Mesenchymal stem cell (in vitro differentiated cells and primary cell): ENCODE results near the gene SH3TC1.

Experiments
- DNase-seq: peaks from one replicate; pipeline ENCODE4 v3.0.0-alpha.2; 2013
- H2AFZ ChIP-seq: one replicate; pipeline ENCODE4 v1.6.1; 2013; ENCODE audit warnings: low read depth, mild to moderate bottlenecking, control low read depth, inconsistent platforms, low read length, moderate library complexity
- H2AK5ac ChIP-seq: 2 replicates; pipeline ENCODE4 v1.6.1; 2013; ENCODE audit warnings: low read length, moderate library complexity, mild to moderate bottlenecking, inconsistent platforms; ENCODE audit not compliant: severe bottlenecking
- H2BK120ac ChIP-seq: one replicate; pipeline ENCODE4 v1.6.1; 2013; ENCODE audit warnings: low read depth, mild to moderate bottlenecking, inconsistent platforms, low read length, moderate library complexity
- H2BK12ac ChIP-seq, 2 experiments: one replicate each; pipeline ENCODE4 v1.6.1; 2013; ENCODE audit warnings: inconsistent platforms in 2 of 2, low read length in 2 of 2, mild to moderate bottlenecking in 2 of 2, moderate library complexity in 2 of 2, control low read depth in 1 of 2
- H2BK15ac ChIP-seq: one replicate; pipeline ENCODE4 v1.6.1; 2013; ENCODE audit warnings: mild to moderate bottlenecking, low read depth, inconsistent platforms; ENCODE audit not compliant: poor library complexity, severe bottlenecking
- H2BK5ac ChIP-seq: 2 replicates; pipeline ENCODE4 v1.6.1; 2013; ENCODE audit warnings: low read depth, mild to moderate bottlenecking, low read length, control low read depth, inconsistent platforms; ENCODE audit not compliant: poor library complexity, severe bottlenecking
- H3K14ac ChIP-seq, 2 experiments: one replicate each; pipeline ENCODE4 v1.6.1; 2013; ENCODE audit warnings: inconsistent platforms in 2 of 2, low read length in 2 of 2, control low read depth in 1 of 2, mild to moderate bottlenecking in 1 of 2, moderate library complexity in 1 of 2
- H3K18ac ChIP-seq, 2 experiments: one replicate each; pipeline ENCODE4 v1.6.1; 2013; ENCODE audit warnings: inconsistent platforms in 2 of 2, low read length in 2 of 2, control low read depth in 1 of 2, low read depth in 1 of 2, mild to moderate bottlenecking in 1 of 2
- H3K23ac ChIP-seq, 2 experiments: one replicate each; pipeline ENCODE4 v1.6.1; 2013; ENCODE audit warnings: inconsistent platforms in 2 of 2, low read length in 2 of 2, mild to moderate bottlenecking in 2 of 2, moderate library complexity in 2 of 2, control low read depth in 1 of 2
- H3K27ac ChIP-seq: 2 replicates; pipeline ENCODE4 v1.5.1; 2013; ENCODE audit warnings: mild to moderate bottlenecking, moderate library complexity, low read length, control low read depth, inconsistent platforms; ENCODE audit not compliant: poor library complexity, severe bottlenecking
- H3K27me3 ChIP-seq, 2 experiments: 2 replicates each; pipeline versions ENCODE4 v1.6.1 to v1.7.0; 2013; ENCODE audit warnings: low read length in 2 of 2, mild to moderate bottlenecking in 2 of 2, moderate library complexity in 2 of 2, control low read depth in 1 of 2, inconsistent platforms in 1 of 2; ENCODE audit not compliant: control insufficient read depth in 1 of 2, insufficient read depth in 1 of 2
- H3K36me3 ChIP-seq, 2 experiments: 2 replicates each; pipeline versions ENCODE4 v1.6.1 to v1.7.0; 2013; ENCODE audit warnings: low read length in 2 of 2, control low read depth in 1 of 2, inconsistent platforms in 1 of 2, low read depth in 1 of 2, mild to moderate bottlenecking in 1 of 2; ENCODE audit not compliant: insufficient read depth in 2 of 2, control insufficient read depth in 1 of 2
- H3K4ac ChIP-seq, 2 experiments: one replicate each; pipeline ENCODE4 v1.6.1; 2013; ENCODE audit warnings: inconsistent platforms in 2 of 2, low read length in 2 of 2, mild to moderate bottlenecking in 2 of 2, moderate library complexity in 2 of 2, control low read depth in 1 of 2, low read depth in 1 of 2
- H3K4me1 ChIP-seq: 2 replicates; pipeline ENCODE4 v1.6.1; 2013; ENCODE audit warnings: low read depth, low read length, control low read depth; ENCODE audit not compliant: control insufficient read depth, insufficient read depth
- H3K4me2 ChIP-seq: 2 replicates; pipeline ENCODE4 v1.6.1; 2013; ENCODE audit warnings: low read length, mild to moderate bottlenecking, inconsistent platforms; ENCODE audit not compliant: poor library complexity, severe bottlenecking
- H3K4me3 ChIP-seq, 2 experiments: 2 replicates each; pipeline versions ENCODE4 v1.5.1 to v1.7.0; 2013; ENCODE audit warnings: low read length in 2 of 2, mild to moderate bottlenecking in 2 of 2, control low read depth in 1 of 2, low read depth in 1 of 2; ENCODE audit not compliant: insufficient read depth in 1 of 2
- H3K79me1 ChIP-seq: replicated peaks from 2 replicates; pipeline ENCODE4 v1.6.1; 2013; ENCODE audit warnings: mild to moderate bottlenecking, control low read depth, low read length, inconsistent platforms; ENCODE audit not compliant: poor library complexity, severe bottlenecking
- H3K9ac ChIP-seq: 2 replicates; pipeline ENCODE4 v1.7.0; 2013; ENCODE audit warnings: mild to moderate bottlenecking, low read length, moderate library complexity
- H3K9me3 ChIP-seq: 2 replicates; pipeline ENCODE4 v1.7.0; 2013; ENCODE audit warnings: mild to moderate bottlenecking, low read length; ENCODE audit not compliant: control insufficient read depth
- H4K8ac ChIP-seq: one replicate; pipeline ENCODE4 v1.6.1; 2013; ENCODE audit warnings: inconsistent platforms, mild to moderate bottlenecking, low read length, moderate library complexity
- H4K91ac ChIP-seq: one replicate; pipeline ENCODE4 v1.6.1; 2013; ENCODE audit warnings: mild to moderate bottlenecking, low read length, inconsistent platforms
- whole genome bisulfite sequencing: methylation state at CpG from one replicate; pipeline ENCODE4 v1.1.7; 2013; ENCODE audit warnings: mixed read lengths; 5-methylcytosine and 5-hydroxymethylcytosine counted together

SH3TC1 gene

GRCh38 chr4:8164687-8165086 lies 34.4 kb upstream of the SH3TC1 start:
- Histone ChIP-seq H3K14ac (no peak overlapping the region), H3K36me3 (no peaks in the 10 kb centered on the region), H2BK120ac (no peak overlapping the region), H3K18ac (no peak overlapping the region), H3K23ac (no peak overlapping the region), H2BK15ac (no peak overlapping the region), H2AFZ (no peak overlapping the region), H3K4ac (no peak overlapping the region), H3K4me1 (peaks cover under 1% of the 10 kb centered on the region), H3K9me3 (peaks cover 11% of the 10 kb centered on the region), H4K91ac (no peak overlapping the region), H2AK5ac (no peak overlapping the region), H2BK5ac (no peak overlapping the region), H3K27me3 (peaks cover 64 to 82% of the 10 kb centered on the region in 2 experiments), H3K9ac (no peak overlapping the region), H2BK12ac (no peak overlapping the region), H3K4me3 (no peak overlapping the region), H3K79me1 (no peaks in the 10 kb centered on the region), H4K8ac (no peak overlapping the region), H3K27ac (no peak overlapping the region), H3K4me2 (no peak overlapping the region)
- DNase-seq = no peak
- WGBS = 89% methylated on average over 10 of the region's 10 CpGs

- no peak overlapping the region for H3K27ac ChIP-seq
- no peak overlapping the region for H3K4me3 ChIP-seq
- H2AK5ac ChIP-seq = no peak overlapping the region
- H3K18ac ChIP-seq = no peak overlapping the region
- H2AFZ ChIP-seq = no peak overlapping the region
- H4K8ac ChIP-seq = no peak overlapping the region
- H3K23ac ChIP-seq = no peak overlapping the region
- H2BK5ac ChIP-seq = no peak overlapping the region
- no peak overlapping the region for H3K14ac ChIP-seq
- no peak for DNase-seq
- no peaks in the 10 kb centered on the region for H3K4me1 ChIP-seq
- peaks cover 11% of the 10 kb centered on the region for H3K9me3 ChIP-seq
- no peaks in the 10 kb centered on the region for H3K36me3 ChIP-seq
- H3K4ac ChIP-seq = no peak overlapping the region
- H2BK12ac ChIP-seq = no peak overlapping the region
- H3K27me3 ChIP-seq = peaks cover 72 to 81% of the 10 kb centered on the region in 2 experiments
- no peak overlapping the region for H2BK15ac ChIP-seq
- H2BK120ac ChIP-seq = no peak overlapping the region
- no peak overlapping the region for H3K4me2 ChIP-seq
- 71% methylated on average over 6 of the region's 6 CpGs for WGBS
- no peak overlapping the region for H3K9ac ChIP-seq
- H3K79me1 ChIP-seq = no peaks in the 10 kb centered on the region
- H4K91ac ChIP-seq = no peak overlapping the region
Observed at GRCh38 chr4:8165374-8165896, 33.7 kb upstream of the SH3TC1 start.

- no peaks in the 10 kb centered on the region for H3K4me1 ChIP-seq
- H3K9ac ChIP-seq = no peak overlapping the region
- no peak overlapping the region for H3K23ac ChIP-seq
- WGBS = 90% methylated on average over 2 of the region's 2 CpGs
- no peak overlapping the region for H2AK5ac ChIP-seq
- H3K4me3 ChIP-seq = no peak overlapping the region
- no peak overlapping the region for H2BK120ac ChIP-seq
- no peak overlapping the region for H3K27ac ChIP-seq
- no peak overlapping the region for H2BK15ac ChIP-seq
- H3K36me3 ChIP-seq = no peaks in the 10 kb centered on the region
- no peak for DNase-seq
- no peak overlapping the region for H4K8ac ChIP-seq
- H3K4ac ChIP-seq = no peak overlapping the region
- H2BK12ac ChIP-seq = no peak overlapping the region
- peaks cover 76 to 82% of the 10 kb centered on the region in 2 experiments for H3K27me3 ChIP-seq
- H3K9me3 ChIP-seq = peaks cover 11% of the 10 kb centered on the region
- H3K18ac ChIP-seq = no peak overlapping the region
- H3K4me2 ChIP-seq = no peak overlapping the region
- H2AFZ ChIP-seq = no peak overlapping the region
- H3K14ac ChIP-seq = no peak overlapping the region
- H4K91ac ChIP-seq = no peak overlapping the region
- H3K79me1 ChIP-seq = no peaks in the 10 kb centered on the region
- H2BK5ac ChIP-seq = no peak overlapping the region
Observed at GRCh38 chr4:8167291-8167690, 31.8 kb upstream of the SH3TC1 start.

GRCh38 chr4:8167815-8168214 lies 31.3 kb upstream of the SH3TC1 start:
- H3K4me3 ChIP-seq = no peak overlapping the region
- no peak overlapping the region for H3K4ac ChIP-seq
- peaks cover 75 to 83% of the 10 kb centered on the region in 2 experiments for H3K27me3 ChIP-seq
- no peak overlapping the region for H3K14ac ChIP-seq
- H3K18ac ChIP-seq = no peak overlapping the region
- no peak overlapping the region for H2BK5ac ChIP-seq
- no peak overlapping the region for H4K91ac ChIP-seq
- no peak overlapping the region for H2AFZ ChIP-seq
- H3K4me1 ChIP-seq = no peaks in the 10 kb centered on the region
- DNase-seq = peak; percentile 19
- no peak overlapping the region for H3K9ac ChIP-seq
- H2BK15ac ChIP-seq = no peak overlapping the region
- H4K8ac ChIP-seq = no peak overlapping the region
- no peak overlapping the region for H2AK5ac ChIP-seq
- H3K36me3 ChIP-seq = no peaks in the 10 kb centered on the region
- H3K4me2 ChIP-seq = no peak overlapping the region
- no peak overlapping the region for H3K27ac ChIP-seq
- 34% methylated on average over 2 of the region's 2 CpGs for WGBS
- no peak overlapping the region for H2BK12ac ChIP-seq
- no peak overlapping the region for H3K23ac ChIP-seq
- H3K79me1 ChIP-seq = no peaks in the 10 kb centered on the region
- peaks cover 11% of the 10 kb centered on the region for H3K9me3 ChIP-seq
- H2BK120ac ChIP-seq = no peak overlapping the region
